ENCODE results near the gene LRP6. TPM values are rescaled to one million over a fixed set of nuclear protein-coding genes. Genes with fewer than 3 reads are reported as not detected.

Gene LRP6
- total RNA-seq, 4 donors from 2014 or later, result 4.3 to 18.7 (median 9.0) TPM

DNA sequence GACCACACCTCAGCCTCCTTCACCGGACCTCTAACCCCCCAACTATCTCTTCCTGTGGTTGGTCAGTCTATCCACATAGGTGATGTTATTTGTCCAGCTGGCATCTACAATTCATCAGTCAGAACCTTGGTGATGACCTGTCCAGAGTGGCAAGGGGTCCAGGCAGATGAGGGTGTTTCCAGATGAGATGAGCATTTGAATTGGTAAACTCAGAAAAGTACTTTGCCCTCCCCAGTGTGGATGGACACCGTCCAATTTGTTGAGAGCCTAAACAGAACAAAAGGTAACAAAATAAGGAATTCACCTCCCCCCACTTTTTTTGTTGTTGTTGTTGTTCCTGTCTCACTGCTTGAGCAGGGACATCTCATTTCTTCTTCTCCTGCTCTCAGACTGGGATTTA is 34.3 kb upstream of the LRP6 start:
- DNase-seq, result no peak
- no peaks in the 10 kb centered on the region for H3K9me3 ChIP-seq
- intact Hi-C loops (cut with DNase I), result no loop called here
- no peak overlapping the region for H3K27ac ChIP-seq
- TF ChIP-seq CTCF (IDR thresholded peaks at IDR 0.05), result no peak
- no peak for TF ChIP-seq POLR2A (IDR thresholded peaks at IDR 0.05)
- H3K4me3 ChIP-seq, result no peak overlapping the region
- 93 to 100% methylated on average over 1 to 2 of the region's 2 CpGs for WGBS, 2 donors
- no peaks in the 10 kb centered on the region for H3K36me3 ChIP-seq
- no peaks in the 10 kb centered on the region for H3K4me1 ChIP-seq
- peaks cover 0 to 9% (median 0%) of the 10 kb centered on the region in 4 donors for H3K27me3 ChIP-seq

- no peak for DNase-seq
- H3K27me3 ChIP-seq, result peaks cover 0 to 9% (median 0%) of the 10 kb centered on the region in 4 donors
- 89 to 91% methylated on average over 7 to 8 of the region's 8 CpGs for WGBS, 2 donors
- no peak overlapping the region for H3K27ac ChIP-seq
- intact Hi-C loops (cut with DNase I), result no loop called here
- no peak for TF ChIP-seq POLR2A (IDR thresholded peaks at IDR 0.05)
- no peak for TF ChIP-seq CTCF (IDR thresholded peaks at IDR 0.05)
- peaks cover 0 to 6% (median 0%) of the 10 kb centered on the region in 3 donors for H3K4me1 ChIP-seq
- no peaks in the 10 kb centered on the region for H3K9me3 ChIP-seq
- H3K36me3 ChIP-seq, result no peaks in the 10 kb centered on the region
- no peak overlapping the region for H3K4me3 ChIP-seq
Observed at GRCh38 chr12:12297201-12297830, 30.5 kb upstream of the LRP6 start.

DNA sequence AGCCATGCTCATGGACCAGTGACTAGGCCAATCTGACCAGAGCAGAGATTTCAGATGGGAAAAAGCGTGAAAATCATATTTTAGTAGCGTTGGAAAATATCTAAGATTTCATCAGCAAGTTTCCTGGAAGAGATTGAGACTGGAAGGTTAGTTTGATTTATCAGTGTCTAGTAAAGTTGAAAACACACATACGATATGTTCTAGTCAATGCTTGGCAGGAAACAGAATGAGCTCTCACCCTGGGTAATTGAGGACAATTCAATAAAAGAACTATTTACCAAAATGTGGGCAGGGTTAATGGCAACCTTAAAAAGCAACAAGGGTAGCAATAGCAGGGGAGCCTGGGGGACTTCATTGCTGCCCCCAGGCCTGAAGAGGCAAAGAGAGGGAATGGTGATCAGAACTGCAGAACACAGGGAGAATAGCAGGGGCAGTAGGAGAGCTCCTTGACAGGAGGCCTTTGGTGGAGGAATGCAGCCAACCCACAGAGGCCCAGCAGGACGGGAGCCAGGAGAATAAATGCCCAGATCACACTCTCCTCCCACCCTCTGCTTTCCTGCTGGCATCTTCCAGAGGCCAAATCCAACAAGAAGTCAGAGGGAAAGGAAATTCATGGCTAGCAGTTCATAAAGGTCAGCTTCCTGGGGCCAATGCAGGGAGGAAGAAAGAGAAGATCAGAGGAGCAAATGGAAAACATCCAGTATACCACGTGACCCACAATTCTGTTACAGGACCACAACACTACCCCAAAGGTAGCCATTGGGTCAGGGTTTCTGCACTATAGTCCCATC is 27.6 kb upstream of the LRP6 start:
- intact Hi-C loops (cut with DNase I), result no loop called here
- peaks cover 0 to 23% (median 0%) of the 10 kb centered on the region in 3 donors for H3K4me1 ChIP-seq
- H3K36me3 ChIP-seq, result no peaks in the 10 kb centered on the region
- H3K9me3 ChIP-seq, result no peaks in the 10 kb centered on the region
- peaks cover 0 to 9% (median 0%) of the 10 kb centered on the region in 4 donors for H3K27me3 ChIP-seq
- DNase-seq, result no peak
- H3K4me3 ChIP-seq, result no peak overlapping the region
- no peak for TF ChIP-seq POLR2A (IDR thresholded peaks at IDR 0.05)
- no peak for TF ChIP-seq CTCF (IDR thresholded peaks at IDR 0.05)
- WGBS, 2 donors, result 68 to 70% methylated on average over 5 of the region's 5 CpGs
- no peak overlapping the region for H3K27ac ChIP-seq

DNA sequence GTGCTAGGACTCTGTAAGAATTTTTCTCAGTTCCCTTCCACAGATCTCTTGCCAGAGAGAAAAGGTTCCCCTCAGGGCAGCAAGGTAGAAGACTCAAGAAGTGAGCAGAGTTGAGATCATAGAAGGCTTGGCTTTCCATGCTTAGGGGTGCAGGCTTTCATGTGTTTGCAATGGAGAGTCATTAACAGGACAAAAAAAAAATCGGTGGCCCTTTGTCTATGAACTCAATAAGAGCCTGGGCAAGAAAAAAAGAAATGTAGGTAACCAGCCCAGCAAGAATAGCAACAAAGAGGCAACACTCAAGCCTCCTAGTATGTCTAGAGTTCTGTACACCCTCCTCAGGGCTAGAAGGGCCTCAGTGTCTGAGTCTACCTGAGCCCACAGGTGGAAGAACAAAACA is 23.4 kb upstream of the LRP6 start:
- Histone ChIP-seq H3K4me3 (no peak overlapping the region), H3K4me1 (peaks cover 0 to 23% (median 0%) of the 10 kb centered on the region in 3 donors), H3K27me3 (peaks cover 0 to 19% (median 0%) of the 10 kb centered on the region in 4 donors), H3K27ac (no peak overlapping the region), H3K36me3 (no peaks in the 10 kb centered on the region), H3K9me3 (no peaks in the 10 kb centered on the region)
- no peak for TF ChIP-seq POLR2A (IDR thresholded peaks at IDR 0.05)
- no peak for TF ChIP-seq CTCF (IDR thresholded peaks at IDR 0.05)
- intact Hi-C loops (cut with DNase I), result no loop called here
- no peak for DNase-seq
- 25 to 56% methylated on average over 1 of the region's 1 CpG for WGBS, 2 donors

- 92 to 94% methylated on average over 5 of the region's 5 CpGs for WGBS, 2 donors
- TF ChIP-seq CTCF (IDR thresholded peaks at IDR 0.05), result no peak
- TF ChIP-seq POLR2A (IDR thresholded peaks at IDR 0.05), result no peak
- intact Hi-C loops (cut with DNase I), result no loop called here
- Histone ChIP-seq H3K9me3 (no peaks in the 10 kb centered on the region), H3K4me3 (no peak overlapping the region), H3K27ac (no peak overlapping the region), H3K4me1 (peaks cover 0 to 41% (median 12%) of the 10 kb centered on the region in 3 donors), H3K36me3 (no peaks in the 10 kb centered on the region), H3K27me3 (peaks cover 0 to 30% (median 0%) of the 10 kb centered on the region in 4 donors)
- no peak for DNase-seq
Observed at GRCh38 chr12:12286441-12286840, 19.6 kb upstream of the LRP6 start.
